GM19035 (cell line): Measurements from ENCODE around the gene ANKZF1.

ENCODE experiments used
- ATAC-seq: cut with Tn5 transposase; IDR thresholded peaks from one replicate; pipeline ENCODE4 v1.9.1; 2021; ENCODE audit not compliant: unreplicated experiment

Gene ANKZF1

DNA sequence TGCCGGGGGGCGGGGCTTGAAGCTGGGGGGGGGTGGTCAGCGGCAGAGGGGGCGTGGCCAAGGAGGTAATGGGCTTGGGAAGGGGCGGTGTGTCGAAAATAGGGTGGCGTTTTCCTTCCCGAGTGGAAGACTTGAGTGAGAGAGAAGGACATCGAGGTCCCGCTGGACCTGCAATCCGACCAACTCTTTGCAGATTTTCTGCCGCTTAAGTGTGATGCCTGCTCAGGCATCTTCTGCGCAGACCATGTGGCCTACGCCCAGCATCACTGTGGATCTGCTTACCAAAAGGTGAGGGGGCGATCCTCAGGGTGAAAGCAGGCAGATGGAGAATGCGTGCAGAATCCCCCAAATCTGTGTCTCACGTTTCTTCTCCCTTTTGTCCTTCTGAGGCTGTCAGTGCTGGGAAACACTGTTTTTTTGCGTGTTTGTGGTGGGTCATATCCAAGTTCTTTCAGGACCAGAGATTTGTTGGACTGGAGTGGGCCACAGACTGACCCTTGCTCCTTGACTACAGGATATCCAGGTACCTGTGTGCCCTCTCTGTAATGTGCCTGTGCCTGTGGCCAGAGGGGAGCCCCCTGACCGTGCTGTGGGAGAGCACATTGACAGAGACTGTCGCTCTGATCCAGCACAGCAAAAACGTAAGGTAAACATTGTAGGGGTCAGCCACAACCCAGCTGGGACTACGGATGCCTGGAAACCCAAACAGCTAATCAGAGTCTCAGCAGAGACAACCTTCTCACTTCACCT lies 22.3 kb upstream of the ANKZF1 start:
- ATAC-seq = no peak

DNA sequence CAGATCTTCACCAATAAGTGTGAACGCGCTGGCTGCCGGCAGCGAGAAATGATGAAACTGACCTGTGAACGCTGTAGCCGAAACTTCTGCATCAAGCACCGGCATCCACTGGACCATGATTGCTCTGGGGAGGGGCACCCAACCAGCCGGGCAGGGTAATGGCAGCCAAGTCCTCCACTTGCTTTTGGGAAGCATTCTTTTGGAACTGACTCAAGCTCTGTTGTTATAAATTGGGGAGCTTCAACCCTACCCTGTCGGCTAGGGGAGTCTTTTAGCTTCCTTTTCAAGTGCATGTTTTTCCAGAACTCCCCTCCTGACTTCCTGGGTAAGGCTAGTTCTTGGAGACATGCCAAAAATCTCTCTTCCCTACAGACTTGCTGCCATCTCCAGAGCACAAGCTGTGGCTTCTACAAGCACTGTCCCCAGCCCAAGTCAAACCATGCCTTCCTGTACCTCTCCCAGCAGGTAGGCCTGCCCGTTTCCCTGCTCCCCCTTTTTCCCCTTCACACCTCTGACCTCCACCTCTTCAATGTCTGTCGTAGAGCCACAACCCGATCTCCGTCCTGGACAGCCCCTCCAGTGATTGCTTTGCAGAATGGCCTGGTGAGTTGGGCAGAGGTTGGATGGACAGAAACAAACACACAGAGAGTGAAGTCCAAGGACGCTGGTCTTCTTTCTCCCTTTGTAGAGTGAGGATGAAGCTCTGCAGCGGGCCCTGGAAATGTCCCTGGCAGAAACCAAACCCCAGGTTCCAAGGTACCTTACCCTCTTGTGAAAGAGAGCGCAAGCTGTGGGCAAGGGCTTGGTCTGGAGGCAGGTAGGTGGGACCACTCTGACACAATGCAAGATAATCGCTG lies 21.5 kb upstream of the ANKZF1 start:
- ATAC-seq = no peak

DNA sequence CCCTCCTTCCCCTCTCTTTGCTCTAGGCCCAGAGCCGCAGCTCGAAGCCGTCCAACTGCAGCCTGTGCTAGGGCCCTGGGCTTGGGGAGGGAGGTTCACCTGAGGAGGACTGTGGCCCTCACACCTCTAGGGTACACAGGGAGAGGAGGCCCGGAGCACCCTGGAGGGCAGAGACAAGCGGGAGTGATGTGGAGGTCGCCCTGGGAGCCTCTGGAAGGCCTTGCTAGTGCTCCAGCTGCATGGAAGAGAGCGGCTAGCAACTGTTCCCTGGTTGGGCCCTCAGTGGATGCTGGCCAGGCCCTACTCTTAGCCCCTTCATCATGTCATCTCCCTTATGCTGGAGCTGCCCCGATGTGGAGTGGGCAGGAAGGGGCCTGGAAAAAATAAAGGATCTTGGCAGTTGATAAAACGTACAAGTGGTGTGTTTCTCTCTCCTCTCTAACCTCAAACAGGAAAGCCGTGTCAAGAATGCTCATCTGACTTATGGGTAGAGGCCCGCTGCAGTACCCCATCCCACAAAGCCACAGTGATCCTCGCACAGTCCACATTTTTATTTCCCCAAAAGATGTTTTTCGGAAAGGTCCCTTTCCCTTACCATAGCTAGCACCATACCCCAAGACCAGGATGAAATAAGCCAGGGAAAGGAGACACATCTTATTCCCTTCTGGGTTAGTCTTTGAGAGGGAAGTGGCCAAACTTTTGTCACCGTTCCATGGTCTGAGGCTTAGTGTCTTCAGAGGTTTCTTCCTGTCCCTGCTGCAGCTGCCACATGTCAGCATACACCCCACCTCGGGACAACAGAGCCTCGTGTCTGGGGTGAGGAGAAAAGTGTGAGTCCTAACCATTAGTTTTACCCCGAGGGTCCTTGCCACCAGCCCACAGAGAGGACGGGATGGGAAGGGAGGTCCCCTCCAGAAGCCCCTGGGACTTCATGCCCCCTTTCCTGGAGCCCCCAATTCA lies 20.1 kb upstream of the ANKZF1 start:
- no peak for ATAC-seq

DNA sequence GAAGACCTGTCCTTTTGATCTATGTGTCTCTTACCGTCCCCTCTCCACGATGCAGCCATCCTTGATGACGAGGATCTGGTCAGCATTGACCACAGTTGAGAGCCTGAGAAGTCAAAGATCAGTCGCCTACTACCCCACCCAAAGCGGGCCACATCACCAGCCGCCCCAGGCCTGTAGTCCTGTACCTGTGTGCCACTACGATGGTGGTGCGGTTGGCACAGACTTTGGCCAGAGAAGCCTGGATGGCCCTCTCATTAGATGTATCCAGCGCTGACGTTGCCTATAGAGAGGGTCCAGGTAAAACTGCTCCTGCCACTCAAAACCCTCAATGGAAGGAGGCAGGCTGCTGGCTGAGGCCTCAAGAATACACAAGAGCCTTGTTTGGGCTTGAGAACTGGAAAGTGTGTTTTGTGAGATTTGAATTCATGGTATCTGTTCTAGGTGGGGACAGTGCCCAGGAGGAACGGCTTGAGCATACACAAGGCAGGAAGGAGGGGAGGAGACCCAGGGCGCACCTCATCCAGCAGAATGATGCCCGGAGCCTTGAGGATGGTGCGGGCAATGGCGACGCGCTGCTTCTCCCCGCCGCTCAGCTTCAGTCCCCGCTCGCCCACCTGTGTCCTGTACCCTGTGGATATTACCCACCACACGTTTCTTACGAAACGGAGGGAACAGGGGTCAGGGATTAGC lies 19.3 kb upstream of the ANKZF1 start:
- ATAC-seq = no peak

DNA sequence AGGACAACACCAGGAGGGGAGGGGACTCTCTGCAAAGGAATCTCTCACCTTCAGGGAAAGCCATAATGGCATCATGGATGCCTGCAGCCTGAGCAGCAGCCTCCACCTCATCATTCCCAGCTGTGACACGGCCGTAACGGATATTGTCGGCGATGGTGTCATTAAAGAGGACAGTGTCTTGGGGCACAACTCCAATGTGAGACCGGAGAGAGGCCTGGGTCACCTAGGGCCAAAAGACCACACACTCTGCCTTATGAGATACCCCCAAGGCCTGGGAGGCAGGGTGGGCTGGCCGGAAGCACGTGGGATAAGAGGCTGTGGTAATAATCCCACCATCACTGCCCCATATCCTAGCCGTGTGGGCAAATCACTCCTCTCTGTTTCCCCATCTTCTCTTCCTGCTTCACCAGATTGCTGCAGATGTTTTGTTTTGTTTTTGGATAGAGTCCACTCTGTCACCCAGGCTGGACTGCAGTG lies 18.7 kb upstream of the ANKZF1 start:
- no peak for ATAC-seq

DNA sequence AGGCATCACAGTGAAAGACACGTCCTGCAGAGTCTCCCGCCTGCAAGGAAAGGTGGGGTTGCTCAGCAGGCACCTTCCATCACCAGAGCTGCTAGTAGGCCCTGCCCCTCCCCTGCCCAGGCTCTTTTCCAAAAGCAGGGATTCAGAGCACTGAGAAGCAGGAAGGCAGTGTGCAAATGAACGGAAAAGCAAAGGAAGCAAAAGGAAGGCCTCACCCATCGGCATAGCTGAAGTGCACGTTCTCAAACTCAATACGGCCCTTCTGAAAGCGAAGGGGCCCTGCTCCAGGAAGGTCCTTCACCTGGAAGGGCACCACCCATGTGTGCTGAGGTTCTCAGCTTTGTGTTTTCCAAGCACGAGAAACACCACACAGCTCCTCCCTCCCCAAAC lies 16.6 kb upstream of the ANKZF1 start:
- no peak for ATAC-seq

DNA sequence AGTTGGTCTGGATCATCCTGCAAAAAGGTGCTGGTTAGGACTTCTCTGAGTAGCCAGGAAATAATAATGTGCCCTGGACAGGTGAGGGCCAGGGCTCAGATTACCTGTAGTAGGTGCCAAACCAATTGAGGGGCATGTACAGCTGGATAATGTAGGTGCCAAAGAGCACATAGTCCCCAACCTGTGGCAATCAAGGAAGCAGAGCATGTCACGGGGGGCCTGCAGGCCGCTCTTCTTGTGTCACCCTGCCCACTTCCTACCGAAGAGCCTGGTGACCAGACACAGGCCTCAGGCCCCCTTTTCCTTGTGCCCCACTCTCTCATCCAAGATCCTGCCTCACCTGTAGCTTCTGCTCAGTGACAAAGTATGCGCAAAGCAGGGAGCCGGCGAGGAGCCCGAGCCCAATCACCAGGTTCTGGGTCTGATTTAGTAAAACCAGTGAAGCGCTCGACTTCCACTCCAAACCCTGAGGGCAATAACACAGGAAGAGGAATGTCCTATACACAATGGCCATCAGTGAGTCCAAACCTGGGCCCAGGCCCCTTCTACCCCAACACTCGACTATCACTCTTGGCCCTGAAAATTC lies 16.0 kb upstream of the ANKZF1 start:
- ATAC-seq = no peak

DNA sequence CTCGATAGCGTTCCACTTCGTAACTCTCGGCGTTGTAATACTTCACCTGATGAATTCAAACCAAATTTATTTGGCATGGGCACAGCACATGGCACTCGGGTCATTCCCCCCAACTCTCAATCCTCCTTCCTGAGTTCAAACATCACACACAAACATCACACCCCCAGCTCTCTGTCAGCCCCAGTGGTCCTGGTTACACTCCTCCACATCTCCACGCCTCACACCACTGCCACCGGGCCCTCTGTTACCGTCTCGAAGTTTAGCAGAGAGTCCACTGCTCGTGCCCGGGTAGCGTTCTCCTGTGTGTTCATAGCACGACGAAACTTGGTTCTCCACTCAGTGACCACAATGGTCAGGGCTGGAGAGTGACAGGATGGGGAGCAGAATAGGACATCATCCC lies 15.5 kb upstream of the ANKZF1 start:
- ATAC-seq = no peak

DNA sequence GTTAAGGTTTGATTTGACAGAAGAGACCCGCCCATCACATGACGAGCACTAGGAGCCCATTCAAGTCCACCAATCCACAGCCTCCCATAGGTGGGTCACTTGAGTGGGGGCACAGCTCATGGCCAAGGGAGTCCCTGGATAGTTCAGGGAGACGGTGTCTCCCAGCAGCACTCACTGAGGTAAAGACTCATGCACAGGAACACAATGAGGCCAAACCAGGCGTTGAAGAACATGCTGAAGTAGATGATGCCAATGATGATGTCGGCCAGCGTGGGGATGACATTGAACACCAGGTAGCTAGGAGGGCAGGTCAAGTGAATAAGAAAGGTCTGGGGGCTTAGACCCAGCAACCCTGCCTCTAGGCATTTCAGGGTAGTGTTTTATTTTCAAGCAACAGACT lies 14.8 kb upstream of the ANKZF1 start:
- no peak for ATAC-seq

DNA sequence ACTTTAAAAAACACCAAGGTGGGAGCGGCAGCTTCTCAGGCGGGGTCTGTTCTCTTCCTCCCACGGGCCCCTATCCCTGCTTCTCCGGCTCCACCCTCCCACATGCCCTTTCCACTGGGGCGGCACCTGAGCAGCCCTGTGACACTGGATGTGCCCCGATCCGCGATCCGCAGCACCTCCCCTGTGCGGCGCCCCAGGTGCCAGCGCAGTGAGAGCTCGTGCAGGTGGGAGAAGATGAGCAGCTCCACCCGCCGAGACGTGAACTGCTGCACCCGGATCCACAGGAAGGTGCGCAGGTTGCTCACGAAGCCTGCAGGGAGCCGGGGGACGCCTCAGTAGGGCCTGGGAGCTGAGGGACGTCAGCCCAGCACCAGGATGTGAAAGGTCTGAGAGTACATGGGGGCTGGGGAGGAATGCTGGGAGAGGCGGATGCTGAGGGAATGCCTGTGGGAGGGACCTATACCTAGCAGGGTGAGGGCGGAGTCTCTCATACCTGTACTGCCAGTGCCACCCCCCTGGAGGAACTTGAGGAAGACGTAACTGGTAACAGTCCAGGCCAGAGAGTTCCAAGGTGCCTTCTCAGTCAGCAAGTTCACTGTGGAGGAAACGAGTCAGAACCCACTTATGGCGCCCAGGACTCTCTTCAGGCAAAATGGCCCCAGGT lies 13.6 kb upstream of the ANKZF1 start:
- ATAC-seq = no peak

DNA sequence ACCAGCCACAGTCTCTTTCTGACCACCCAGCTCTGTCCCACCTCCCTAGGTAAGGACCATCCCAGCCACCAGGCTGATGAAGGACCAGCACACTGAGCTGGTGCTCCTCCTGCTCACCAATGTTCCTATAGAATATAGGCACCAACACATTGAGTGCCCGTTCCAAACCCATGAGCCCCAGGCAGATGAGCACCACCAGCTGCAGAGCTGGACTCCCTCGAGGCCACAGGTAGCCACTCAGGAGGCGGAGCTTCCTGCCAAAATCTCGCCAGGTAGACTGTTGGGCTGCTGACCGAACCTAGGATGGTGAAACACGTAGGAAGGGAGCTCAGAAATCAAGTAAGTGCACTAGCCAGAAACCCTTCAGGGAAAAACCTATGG lies 13.1 kb upstream of the ANKZF1 start:
- no peak for ATAC-seq

DNA sequence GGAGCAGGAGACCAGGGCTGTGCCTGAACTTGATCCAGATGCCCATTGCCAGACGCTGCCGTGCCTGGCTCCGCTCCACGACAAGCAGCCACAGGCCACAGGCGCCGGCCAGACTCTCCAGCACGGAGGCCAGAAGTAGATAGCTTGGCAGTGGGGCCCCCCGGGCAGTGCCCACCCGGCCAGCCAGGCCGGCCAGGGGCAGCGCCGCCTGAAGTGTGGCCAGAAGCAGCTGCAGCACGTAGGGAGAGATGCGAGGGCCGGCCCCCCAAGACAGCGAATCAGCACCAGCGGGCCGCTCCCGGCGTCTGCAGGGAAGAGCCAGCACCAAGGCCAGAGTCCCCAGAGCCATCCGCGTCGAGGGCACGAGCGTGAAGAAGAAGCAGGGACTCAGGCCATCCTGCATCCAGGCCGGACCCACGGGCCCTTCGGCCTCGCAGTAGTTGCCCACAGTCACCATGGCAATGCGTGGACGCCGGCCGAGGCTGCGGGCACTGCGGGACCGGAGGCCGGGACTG lies 11.3 kb upstream of the ANKZF1 start:
- ATAC-seq = peak; percentile 31

DNA sequence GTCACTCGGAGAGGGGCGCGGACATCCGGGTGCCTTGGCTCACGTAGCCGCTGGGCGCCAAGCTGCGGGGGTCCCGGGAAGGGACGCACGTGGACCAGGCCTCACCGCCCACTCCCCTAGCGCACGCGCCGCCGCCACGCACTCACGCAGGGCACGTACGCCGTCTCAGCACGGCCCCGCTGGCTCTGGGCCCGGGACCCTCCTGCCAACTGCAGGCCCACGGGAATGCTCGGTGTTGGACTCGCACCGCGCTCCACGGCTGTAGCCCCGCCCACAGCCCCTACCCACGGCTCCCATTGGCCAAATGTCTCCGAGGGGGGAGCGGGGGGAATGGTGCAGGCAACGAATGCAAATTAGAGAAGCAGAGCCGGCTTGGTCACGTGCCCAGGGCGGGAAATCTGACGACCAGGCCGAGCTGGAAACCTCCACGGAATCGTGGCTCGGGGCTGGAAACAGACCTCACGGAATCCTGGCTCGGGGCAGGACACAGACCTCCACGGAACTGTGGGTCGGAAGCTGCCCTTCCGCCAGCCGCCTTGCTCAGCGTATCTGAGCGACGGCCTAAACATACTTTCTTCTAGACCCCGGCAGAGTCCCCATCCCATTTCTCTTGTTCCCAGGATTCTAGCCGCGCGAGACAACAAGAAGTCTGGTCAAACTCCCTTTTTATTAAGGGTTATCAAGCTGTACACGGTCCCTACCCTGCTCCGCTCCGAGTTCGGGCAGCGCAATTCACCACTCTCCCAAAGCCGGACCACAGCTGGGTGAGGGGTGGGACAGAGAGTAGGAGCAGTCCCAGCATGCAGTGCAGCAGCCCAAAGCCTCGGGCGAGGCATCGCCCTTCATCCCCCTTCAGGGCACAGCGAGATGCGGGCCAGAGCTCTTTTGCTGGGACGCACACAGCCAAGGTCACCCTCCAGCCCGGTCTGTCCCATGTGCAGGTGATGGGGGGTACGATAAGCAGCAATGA lies 10.6 kb upstream of the ANKZF1 start, which contains the start of gene ABCB6:
Gene ABCB6 (minus strand): TSS at position 227 of the 970 bp plus-strand sequence. CDS start 285 bp downstream, outside the sequence.
- ATAC-seq = peak; percentile 77

DNA sequence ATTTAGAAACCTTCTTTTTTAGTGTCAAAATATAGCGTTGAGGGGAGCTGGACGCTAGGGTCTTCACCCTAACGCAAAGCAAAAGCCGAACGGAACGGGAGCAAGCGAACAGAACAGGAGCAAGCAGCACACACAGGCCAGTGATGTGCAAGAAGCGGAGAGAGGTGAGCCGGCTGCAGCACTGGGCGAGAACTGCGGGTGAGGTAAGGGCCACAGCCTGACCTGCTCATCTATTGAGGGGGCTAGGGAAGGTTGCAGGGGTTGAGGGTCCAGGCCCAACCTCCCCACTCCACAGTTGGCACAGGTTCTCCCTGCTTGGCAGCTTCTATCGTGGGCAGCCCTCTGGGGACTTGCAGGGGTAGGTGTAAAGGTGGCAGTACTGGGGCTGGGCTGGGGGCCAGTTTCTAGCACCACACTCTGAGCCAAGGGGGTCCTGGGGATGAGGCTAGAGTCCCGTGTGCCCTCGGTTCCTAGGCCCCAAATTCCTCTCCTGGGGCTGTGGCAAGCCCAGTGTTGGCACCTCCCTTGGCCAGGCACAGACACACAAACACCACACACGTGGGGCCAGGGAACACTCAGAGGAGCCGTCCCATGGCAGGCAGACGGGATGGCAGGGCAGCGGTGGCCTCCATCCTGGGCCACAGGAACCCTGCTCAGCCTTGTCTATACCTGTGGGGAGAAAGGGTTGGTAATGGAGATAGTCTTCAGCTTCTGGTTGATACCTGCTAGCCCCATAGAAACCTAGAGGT lies 9.6 kb upstream of the ANKZF1 start:
- no peak for ATAC-seq

DNA sequence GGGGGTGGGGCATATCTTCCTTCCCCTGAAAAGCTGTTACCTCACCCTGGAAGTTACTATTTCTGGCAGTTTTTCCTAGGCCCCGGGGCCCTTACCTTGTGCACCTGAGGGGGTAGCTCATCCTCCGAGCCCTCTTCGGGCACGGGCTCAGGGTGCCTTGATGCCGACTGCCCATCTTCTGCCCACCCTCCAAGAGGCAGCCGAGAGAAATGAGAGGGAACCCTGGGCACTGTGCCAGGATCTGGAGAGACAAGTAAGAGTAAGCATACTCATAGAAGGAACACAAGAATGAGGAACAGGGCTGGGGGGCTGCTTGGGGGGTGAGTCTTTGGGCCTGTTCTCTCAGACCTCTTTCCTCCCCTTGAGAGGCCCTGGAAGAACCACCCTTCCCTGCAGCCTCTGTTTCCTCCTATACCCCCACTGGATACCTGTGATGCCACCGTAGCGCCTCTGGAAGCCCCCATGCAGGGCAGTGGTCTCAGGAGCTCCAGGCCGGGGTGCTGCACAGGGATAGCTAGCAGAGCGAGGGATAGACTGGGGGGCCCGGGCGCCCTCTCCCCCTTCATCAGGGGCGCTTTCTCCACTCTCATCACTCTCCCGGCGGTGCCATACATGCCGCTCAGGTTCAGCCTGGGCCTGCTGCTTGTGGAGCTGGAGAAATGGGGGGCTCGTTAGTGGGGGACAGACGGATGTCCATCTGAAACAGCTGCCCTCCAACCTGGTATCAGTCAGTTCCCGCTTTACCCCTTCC lies 8.8 kb upstream of the ANKZF1 start:
- no peak for ATAC-seq

DNA sequence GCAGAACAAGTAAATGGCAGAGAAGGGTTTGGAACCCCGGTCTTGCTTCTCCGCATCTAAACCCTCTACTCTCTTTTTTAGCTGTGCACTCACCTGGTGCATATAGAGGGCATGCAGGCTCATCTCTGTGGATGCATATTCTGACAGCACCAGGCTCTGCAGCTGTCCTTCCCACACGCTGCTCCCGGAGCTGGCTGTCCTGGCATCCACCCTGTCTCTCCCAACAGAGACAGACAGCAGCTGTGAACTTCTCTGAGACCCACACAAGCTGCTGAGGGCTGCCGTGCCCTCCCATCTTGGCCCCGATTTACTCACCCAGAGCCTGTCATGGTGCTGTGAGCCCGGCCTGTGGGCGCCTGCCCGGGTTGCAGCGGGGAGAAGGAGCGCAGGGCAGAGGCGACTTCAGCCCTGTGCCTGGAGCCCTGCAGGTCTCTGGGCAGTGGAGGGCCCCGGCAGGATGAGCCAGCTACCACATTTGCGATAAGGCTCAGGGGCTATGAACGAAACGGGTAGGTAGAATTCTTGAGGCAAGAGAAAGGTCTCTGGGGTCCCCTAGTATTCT lies 7.6 kb upstream of the ANKZF1 start:
- ATAC-seq = no peak
